Brain microvascular endothelial cell (primary cell): ENCODE measurements around the gene SYT12.
"Not testable (repeated sequence)": the region's sequence is repeated elsewhere in the genome, so short reads cannot be mapped to it uniquely, and the experiment has no call there.

ENCODE experiments used
- DNase-seq: peaks from one replicate; pipeline ENCODE4 v3.0.0-alpha.2; 2020
- H3K27ac ChIP-seq: fragments of 250-450 bp; sonication (Bioruptor Pico); 2 replicates; pipeline ENCODE4 v1.5.1; 2020; ENCODE audit warnings: mild to moderate bottlenecking, moderate library complexity
- H3K27me3 ChIP-seq: fragments of 250-450 bp; sonication (Bioruptor Pico); replicated peaks from 2 replicates; pipeline ENCODE4 v1.5.1; 2020; ENCODE audit warnings: mild to moderate bottlenecking
- H3K36me3 ChIP-seq: fragments of 250-450 bp; sonication (Bioruptor Pico); replicated peaks from 2 replicates; pipeline ENCODE4 v1.5.1; 2020; ENCODE audit warnings: mild to moderate bottlenecking
- H3K4me3 ChIP-seq: 2 replicates; pipeline ENCODE4 v1.5.1; 2011; ENCODE audit warnings: low read depth, mild to moderate bottlenecking, control low read depth, low read length, moderate library complexity
- CTCF ChIP-seq: IDR thresholded peaks from 2 replicates; pipeline ENCODE4 v1.5.1; 2011; ENCODE audit warnings: low read depth, mild to moderate bottlenecking, moderate library complexity, low read length, control low read depth, inconsistent platforms; ENCODE audit errors: missing control alignments
- in situ Hi-C: cut with HindIII; loops from 2 replicates; pipeline ENCODE4 v1.10.0; 2017; ENCODE audit warnings: low sequenced_read_pairs, low pct_ligation_motif_present

SYT12 gene

DNA sequence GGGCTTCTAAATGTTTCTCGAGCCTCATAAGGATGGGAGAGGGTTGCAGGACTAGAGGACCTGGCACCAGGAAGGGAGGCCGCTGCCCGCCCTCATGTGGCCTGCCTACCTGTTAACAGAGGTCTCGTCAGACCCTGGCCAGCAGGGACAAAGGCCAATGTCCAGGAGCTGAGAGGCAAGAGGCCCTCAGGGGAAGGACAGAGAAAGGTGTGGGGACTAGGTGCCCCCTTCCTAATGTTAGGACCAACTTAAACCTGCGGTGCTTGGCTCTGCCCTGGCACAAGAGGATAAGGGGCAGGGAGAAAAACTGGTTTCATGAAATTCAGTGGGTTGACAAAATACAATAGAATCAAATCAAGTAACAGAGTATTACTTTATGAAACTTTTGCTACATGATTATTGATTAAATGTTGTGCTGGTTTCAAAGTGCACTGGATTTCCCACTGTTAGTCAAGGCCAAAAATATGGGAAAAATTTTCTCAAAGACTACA is 20.0 kb upstream of the SYT12 start:
- no peaks in the 10 kb centered on the region for H3K36me3 ChIP-seq
- no peaks in the 10 kb centered on the region for H3K27me3 ChIP-seq
- H3K4me3 ChIP-seq: no peak overlapping the region
- DNase-seq: no peak
- no peak for TF ChIP-seq CTCF
- H3K27ac ChIP-seq: no peak overlapping the region
- in situ Hi-C loops: no loop called here

GRCh38 chr11:67005200-67005599 is 17.7 kb upstream of the SYT12 start:
- H3K36me3 ChIP-seq, H3K27ac ChIP-seq, DNase-seq, H3K4me3 ChIP-seq, H3K27me3 ChIP-seq, in situ Hi-C loops: not testable (repeated sequence)

DNA sequence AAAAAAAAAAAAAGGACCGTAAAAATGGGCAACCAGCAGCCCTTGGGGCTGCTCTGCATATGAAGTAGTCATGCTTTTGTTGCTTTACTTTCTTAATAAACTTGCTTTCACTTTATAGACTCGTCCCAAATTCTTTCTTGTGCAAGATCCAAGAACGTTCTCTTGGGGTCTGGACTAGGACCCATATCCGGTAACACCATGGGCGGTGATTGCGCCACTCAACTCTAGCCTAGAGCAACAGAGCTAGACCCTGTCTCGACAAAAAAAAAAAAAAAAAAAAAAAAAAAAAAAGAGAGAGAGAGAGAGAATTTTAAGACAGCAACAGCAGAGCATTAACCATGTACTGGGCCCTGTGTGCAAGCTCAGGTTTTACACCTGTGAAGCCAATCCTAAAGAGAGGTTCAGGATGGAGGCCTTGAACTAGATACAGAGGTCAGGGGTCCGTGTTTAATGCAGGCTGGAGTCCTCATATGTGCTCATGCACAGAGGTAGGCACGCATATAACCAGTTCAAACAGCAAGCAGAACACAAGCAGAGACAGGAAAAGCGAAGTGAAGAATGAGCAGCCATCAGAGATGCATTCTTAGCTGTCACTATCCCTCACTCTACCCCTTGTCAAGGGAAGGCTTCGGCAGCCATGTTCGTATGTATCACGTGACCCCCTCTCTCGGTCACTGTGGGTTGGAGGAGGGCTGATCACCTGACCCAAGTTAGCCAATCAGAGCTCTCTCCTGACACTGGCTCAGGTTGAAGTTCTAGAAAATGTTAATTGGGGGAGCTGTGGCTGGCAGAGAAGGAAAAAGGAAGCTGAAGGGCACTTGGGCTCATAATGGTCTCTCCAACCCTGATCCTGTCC is 16.7 kb upstream of the SYT12 start:
- Histone ChIP-seq H3K27me3 (no peaks in the 10 kb centered on the region), H3K36me3 (no peaks in the 10 kb centered on the region), H3K27ac (no peak overlapping the region), H3K4me3 (no peak overlapping the region)
- no peak for TF ChIP-seq CTCF
- DNase-seq: no peak
- in situ Hi-C loops: no loop called here

DNA sequence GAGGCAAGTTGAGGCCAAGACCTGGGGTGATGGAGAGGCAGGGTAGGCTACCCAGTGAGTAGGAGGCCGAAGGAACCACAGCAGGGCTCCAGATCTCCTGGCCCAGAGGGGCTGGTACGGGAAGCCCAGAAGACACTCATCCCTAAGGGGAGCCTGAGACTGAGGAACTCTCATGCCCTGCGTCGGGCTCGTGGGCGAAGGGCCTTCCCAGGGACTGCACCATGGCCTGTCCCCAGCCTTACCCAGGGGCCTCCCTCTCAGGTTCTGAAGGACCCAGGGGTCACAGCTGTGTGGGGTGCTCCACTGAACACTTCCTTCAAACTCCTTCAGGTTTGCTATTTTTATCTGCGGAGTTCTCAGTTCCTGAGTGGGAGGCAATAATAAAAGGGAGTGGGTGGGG is 15.8 kb upstream of the SYT12 start:
- in situ Hi-C loops: no loop called here
- TF ChIP-seq CTCF: no peak
- Histone ChIP-seq H3K27me3 (no peaks in the 10 kb centered on the region), H3K36me3 (no peaks in the 10 kb centered on the region), H3K4me3 (no peak overlapping the region), H3K27ac (no peak overlapping the region)
- DNase-seq: no peak

DNA sequence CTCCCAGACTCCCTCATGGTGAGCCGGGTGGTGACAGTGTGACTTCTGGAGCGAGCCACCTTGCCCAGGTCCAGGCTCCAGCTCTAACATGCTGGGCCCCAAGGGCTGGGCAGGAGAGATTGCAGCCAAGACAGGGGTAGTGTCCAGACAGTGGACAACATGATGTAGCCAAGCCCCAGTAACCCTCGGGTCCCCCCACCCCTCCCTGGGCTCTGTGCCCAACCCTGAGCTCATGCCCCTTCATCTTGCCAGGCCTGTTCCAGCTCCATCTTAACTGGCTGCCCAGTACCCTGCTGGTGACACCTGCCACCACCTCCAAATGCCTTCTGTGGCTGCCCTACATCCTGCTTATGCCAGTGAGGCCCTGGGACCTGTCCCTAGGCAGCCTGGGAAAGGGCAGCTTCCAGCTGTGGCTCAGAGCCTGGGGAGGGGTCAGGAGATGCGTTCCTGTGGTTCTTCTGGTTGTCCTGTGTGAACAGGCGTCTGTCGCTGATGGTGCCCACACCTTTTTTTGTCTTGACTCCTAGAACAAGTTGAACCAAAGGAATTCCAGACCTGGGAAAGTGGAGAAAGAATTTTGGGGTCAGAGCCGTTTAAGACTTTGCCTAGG is 12.5 kb upstream of the SYT12 start:
- no peak for DNase-seq
- Histone ChIP-seq H3K27ac (no peak overlapping the region), H3K27me3 (no peaks in the 10 kb centered on the region), H3K4me3 (no peak overlapping the region), H3K36me3 (no peaks in the 10 kb centered on the region)
- in situ Hi-C loops: no loop called here
- no peak for TF ChIP-seq CTCF

DNA sequence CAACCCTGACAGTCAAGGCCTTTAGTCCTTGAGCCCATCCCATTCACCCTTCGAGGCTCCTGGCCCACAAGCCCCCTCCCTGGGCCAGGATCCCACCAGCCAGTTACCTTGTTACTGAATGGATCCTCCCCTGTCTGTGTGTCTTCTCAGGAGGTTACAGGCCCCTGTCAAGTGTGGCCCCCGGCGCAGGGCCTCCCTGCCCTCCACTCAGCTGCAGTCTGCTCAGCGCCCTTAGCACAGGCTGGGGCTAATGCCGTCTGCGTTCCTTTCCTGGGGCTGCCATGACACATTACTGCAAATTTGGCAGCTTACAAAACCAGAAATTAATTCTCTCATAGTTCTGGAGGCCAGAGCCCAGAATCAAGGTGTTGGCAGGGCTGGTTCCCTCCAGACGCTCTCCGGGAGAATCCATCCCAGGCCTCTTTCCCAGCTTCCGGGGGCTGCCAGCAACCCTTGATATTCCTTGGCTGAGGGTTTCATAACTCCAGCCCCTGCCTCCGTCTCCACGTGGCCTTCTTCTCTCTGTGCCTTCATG is 9.4 kb upstream of the SYT12 start:
- TF ChIP-seq CTCF: no peak
- in situ Hi-C loops: no loop called here
- H3K27me3 ChIP-seq: no peaks in the 10 kb centered on the region
- no peak overlapping the region for H3K4me3 ChIP-seq
- no peaks in the 10 kb centered on the region for H3K36me3 ChIP-seq
- no peak overlapping the region for H3K27ac ChIP-seq
- no peak for DNase-seq
